PC-9 (cell line): Measurements from ENCODE around the gene PSMD2.

Experiments
- CTCF ChIP-seq: fragments of 200-600 bp; sonication (generic); conservative IDR thresholded peaks from 2 replicates; pipeline ENCODE4 v1.6.1; 2017; ENCODE audit warnings: mixed run types, antibody characterized with exemption, mild to moderate bottlenecking, moderate library complexity
- EZH2 ChIP-seq: fragments of 200-600 bp; sonication (generic); IDR thresholded peaks from 2 replicates; pipeline ENCODE4 v1.8.0; 2017; ENCODE audit warnings: antibody characterized with exemption, low read depth

GRCh38 chr3:184259396-184259877, 39.6 kb upstream of the PSMD2 start:
- no peak for TF ChIP-seq CTCF
- no peak for TF ChIP-seq EZH2
